ENCODE data around the gene ZSWIM7. TPM values are rescaled to one million over a fixed set of nuclear protein-coding genes. Genes with fewer than 3 reads are reported as not detected.

The ZSWIM7 gene
- total RNA-seq, 1 experiment from 2014 or later: 26.1 TPM

DNA sequence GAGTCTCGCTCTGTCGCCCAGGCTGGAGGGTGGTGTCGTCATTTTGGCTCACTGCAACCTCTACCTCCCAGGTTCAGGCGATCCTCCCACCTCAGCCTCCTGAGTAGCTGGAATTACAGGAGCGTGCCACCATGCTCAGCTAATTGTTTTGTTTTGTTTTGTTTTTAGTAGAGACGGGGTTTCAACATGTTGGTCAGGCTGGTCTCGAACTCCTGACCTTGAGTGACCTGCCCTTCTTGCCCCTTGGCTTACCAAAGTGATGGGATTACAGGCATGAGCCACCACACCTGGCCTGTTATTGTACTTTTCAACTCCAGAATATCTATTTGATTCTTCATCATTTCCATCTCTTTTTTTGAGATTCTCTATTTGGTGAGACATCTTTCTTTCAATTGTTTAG, 63.6 kb downstream of the ZSWIM7 start:
- DNase-seq (ENCODE audit: extremely low read depth, low read depth): no peak

DNA sequence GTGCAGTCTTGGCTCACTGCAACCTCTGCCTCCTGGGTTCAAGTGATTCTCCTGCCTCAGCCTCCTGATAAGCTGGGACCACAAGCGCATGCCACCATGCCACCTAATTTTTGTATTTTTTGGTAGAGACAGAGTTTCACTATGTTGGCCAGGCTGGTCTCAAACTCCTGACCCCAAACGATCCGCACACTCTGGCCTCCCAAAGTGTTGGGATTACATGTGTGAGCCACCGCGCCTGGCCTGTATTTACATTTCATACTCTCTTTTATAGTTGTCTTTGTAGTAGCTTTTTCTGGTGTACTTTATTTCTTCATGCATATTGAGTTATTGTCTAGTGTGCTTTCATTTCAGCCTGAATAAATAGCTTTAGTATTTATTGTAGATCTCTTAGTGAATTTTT, 64.6 kb downstream of the ZSWIM7 start:
- DNase-seq (ENCODE audit: extremely low read depth, low read depth): no peak

DNA sequence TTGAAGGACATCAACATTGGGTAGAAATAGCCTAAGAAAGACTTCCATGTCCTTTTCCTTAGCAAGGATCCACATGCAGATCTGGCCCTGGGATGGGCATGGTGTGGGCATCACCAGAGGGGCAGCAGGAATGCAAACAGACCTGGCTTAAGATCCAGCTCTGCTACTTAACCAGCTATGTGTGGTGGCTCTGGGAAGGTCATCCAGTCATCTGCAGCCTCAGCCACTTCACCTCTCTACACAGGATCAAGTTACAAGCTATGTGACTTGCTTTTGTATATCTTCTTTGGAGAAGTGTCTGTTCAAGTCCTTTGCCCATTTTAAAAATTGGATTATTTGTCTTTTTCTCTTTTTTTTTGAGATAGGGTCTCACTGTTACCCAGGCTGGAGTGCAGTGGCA, 68.1 kb downstream of the ZSWIM7 start:
- no peak for DNase-seq (ENCODE audit: extremely low read depth, low read depth)

- no peak for DNase-seq (ENCODE audit: extremely low read depth, low read depth)
Measured at GRCh38 chr17:15930426-15930825, 69.1 kb downstream of the ZSWIM7 start.

DNA sequence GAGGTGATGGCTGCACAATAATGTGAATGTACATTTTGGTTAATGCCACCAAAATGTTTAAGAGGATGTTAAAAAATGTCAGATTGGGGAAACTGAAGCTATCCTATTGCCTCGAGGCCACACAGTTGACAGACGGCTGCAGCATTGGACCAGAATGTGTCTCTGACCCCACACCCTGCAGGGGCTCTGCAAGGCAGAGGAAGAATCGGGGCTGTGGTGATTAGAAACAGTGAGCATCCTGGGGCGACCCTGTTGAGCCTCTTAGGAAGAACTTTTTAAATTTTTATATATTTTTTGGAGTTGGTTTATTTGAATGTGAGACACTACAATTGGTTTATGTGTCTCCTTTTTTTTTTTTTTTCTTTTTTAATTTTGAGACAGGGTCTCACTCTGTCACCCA, 69.6 kb downstream of the ZSWIM7 start:
- no peak for DNase-seq (ENCODE audit: extremely low read depth, low read depth)

DNA sequence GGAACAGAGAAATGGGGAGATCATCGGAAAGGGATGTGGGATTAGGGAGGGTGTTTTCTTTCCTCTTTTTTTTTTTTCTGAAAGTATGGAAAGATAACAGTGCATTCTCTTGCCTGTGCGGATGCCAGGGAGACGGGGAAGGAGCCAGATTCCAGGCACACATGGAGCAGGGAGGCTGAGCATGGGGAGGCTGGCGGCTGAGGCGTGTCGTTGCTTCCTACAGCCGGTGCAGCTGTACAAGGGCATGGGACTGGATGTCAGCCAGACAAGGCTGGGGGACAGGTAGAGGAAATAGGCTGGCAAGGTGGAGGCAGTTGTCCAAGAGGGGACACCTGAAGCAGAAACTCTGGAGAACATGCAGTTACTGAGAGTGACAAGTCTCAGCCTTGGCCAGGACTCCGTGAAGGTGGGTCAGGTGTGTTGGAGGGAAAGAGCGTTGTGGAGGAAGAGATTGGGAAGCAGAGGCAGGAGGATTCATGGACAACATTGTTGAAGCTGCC, 71.2 kb downstream of the ZSWIM7 start:
- no peak for DNase-seq (ENCODE audit: extremely low read depth, low read depth)

Other genes with a start within 250 kb of the ZSWIM7 start
- gene ADORA2B, start 54.6 kb downstream of the ZSWIM7 start, total RNA-seq (2014; rRNA removed; shearing (Covaris generic)): 10.0 and 10.6 TPM in 2 replicates
- gene TTC19, start 120 bp upstream of the ZSWIM7 start, total RNA-seq (2014; rRNA removed; shearing (Covaris generic)): 42.7 and 52.6 TPM in 2 replicates
- gene NCOR1, start 215.8 kb upstream of the ZSWIM7 start, total RNA-seq (2014; rRNA removed; shearing (Covaris generic)): 61.5 and 72.8 TPM in 2 replicates
- 11.9 and 13.8 TPM in 2 replicates for gene PIGL, start 217.5 kb upstream of the ZSWIM7 start, total RNA-seq (2014; rRNA removed; shearing (Covaris generic))

Data from NCI-H460 (cell line).